GM18517 (cell line): Measurements from ENCODE around the gene PANX2.
A peak's percentile ranks its signal among the peaks of the same experiment; 100 is the strongest.
"Not testable (repeated sequence)": the region's sequence is repeated elsewhere in the genome, so short reads cannot be mapped to it uniquely, and the experiment has no call there.

Experiments used
- ATAC-seq: cut with Tn5 transposase; IDR thresholded peaks from one replicate; pipeline ENCODE4 v1.9.1; 2021; ENCODE audit warnings: mild to moderate bottlenecking, moderate library complexity; ENCODE audit not compliant: unreplicated experiment

PANX2 gene

DNA sequence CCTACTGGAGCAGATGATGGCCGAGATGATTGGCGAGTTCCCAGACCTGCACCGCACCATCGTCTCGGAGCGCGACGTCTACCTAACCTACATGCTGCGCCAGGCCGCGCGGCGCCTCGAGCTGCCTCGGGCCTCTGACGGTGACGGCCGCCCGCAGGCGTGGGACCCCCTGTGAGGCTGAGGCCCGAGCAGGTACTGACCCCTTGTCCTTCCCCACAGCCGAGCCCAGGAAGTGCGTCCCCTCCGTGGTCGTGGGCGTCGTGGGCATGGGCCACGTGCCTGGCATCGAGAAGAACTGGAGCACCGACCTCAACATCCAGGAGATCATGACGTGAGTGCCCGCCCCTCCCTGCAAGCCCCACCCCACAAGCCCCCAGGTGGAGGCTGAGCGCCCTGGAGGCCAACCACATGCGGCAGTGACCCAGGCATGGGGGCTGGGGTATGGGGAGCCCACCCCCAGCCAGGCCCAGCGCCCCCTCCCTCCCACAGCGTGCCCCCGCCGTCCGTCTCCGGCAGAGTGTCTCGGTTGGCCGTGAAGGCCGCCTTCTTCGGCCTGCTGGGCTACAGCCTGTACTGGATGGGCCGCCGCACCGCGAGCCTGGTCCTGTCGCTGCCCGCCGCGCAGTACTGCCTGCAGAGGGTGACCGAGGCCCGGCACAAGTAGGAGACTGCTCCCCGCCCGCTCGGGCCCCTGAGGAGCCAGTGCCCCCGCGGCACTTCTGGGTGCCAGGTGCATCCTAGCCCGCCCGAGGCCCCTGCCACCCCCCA is 27.5 kb downstream of the PANX2 start:
- ATAC-seq: no peak

DNA sequence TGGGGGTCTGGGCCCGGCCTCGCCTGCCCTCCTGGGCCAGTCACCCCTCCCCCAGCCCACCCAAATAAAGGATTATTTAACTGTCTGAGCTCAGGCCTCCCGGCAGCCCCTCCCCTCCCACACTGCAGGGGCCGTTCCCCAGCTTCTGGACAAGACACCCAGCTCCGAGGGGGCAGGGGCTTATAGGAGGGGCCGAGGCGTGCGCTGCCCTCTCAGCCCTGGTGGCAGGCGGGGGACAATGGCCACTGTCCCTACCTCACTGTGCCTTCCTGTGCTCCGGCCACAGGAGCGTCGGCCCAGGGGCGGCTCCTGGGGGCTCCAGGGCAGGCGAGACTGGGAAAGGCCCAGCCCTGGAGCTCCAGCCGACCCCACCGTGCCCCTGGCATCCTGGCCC is 28.1 kb downstream of the PANX2 start:
- no peak for ATAC-seq

DNA sequence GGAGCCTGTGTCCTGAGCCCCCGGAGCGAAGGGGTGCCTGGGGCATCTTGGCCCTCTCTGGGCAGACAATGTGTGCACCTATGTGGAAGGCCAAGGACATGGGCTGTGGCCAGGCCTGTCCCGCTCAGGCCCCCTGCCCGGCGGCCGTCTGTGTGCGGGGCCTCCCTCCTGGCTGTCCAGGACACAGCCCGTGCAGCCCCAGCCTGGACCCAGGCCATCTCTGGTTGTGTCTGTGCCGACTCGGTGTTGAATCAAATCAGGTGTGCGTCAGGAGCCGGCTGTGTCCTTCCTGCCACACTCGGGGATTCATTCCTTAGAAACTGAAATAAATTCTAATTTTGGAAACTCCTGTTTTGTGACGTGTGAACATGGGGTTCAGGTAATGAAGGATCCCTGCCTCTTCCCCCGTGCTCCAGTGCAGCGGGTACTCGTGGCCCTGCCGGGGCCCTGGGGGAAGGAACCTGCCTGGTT is 28.8 kb downstream of the PANX2 start:
- ATAC-seq: no peak

DNA sequence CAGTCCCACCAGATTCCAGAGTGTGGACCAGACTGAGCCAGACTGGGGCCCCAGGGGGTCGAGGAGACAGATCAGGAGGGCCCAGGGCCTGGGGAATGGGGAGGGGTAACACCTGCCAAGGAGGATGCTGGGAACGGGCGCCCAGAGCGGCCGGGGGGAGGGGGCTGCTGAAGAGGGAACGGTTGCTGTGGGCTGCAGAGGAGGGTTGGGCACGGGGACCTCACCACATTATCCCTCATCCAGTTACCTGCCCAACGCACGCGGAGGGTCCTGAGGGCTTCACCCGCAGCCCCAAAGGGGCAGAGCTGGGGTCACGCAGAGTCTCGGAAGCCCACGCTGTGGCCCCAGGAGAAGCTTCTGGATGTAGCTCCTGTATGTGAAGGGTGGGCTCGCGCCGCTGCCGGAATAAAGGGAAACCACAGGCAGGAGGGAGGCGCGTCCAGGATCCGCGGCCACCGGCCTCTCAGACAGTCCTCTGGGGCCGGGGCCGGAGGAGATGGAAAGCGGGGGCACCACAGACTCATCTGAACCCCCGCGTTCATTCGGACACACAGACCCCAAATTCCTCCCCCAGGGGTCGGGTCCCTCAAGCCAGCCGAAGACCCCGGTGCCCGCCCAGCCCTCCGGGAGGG is 29.4 kb downstream of the PANX2 start:
- ATAC-seq: no peak

DNA sequence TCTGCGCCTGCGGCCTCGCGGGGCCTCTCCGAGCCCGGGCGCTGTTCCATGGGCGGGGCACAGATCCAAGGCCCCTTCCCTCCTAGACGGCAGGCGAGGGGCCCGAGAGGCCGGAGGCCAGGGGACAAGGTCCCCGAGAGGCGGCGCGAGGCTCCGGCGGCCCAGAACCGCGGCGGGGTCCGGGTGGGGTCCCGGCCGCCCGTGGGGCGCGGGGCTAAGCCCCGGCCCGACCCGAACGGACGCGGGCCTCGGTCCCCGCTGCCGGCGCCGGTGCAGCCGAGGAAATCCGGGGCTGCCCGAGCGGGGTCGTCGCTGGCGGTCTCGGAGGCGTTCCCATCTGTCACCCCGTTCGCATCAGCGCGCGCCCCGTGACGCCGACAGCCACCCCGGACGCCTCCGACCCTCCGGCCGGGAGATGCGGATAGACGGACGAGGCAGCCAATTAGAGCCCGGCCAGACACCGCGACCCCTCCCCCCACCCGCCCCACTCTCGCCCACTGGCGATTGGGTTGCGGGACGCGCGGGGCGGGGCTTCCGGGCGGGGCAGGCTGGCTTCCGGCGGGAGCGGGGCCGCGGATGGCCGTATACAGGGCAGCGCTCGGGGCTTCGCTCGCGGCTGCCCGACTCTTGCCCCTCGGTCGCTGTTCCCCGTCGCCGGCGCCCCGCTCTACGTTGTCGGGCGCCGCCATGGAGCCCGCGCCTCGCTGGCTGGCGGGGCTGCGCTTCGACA is 30.1 kb downstream of the PANX2 start, which contains the start of gene SELENOO:
Gene SELENOO, plus strand, starts transcription at position 551 of the 730 bp plus-strand sequence. Its CDS starts 26 bp downstream, at position 577.
- ATAC-seq: peak; percentile 63

DNA sequence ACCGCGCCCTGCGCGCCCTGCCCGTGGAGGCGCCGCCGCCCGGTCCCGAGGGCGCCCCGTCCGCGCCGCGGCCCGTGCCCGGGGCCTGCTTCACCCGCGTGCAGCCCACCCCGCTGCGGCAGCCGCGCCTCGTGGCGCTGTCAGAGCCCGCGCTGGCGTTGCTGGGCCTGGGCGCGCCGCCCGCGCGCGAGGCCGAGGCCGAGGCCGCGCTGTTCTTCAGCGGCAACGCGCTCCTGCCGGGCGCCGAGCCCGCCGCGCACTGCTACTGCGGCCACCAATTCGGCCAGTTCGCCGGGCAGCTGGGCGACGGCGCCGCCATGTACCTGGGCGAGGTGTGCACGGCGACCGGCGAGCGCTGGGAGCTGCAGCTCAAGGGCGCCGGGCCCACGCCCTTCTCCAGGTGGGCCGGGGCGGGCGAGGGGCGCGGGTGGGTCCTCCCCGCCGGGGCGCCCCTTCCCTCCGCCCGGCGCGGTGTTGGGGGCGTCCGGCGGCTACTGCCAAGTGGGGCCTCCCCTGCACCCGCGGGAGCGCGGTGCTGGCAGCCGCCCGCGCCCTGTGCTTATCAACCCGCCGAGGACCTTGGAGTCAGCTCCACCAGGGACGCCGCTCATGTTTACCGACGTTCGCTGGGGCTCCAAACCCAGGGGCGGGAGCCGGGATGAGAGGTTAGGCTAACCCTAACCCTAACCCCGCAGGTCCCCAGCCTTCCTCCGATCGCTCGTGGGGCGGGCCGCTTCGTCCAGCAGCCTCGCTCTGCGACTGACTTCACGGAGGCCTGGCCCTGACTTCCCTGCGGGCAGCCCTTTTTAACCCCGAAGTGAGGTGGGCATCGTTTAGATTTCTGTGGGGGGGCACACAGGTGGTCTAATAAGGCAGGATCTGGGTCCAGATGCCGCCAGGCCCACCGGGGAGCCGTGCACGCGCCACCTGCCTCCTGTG is 30.9 kb downstream of the PANX2 start:
- peak; percentile 24 for ATAC-seq

DNA sequence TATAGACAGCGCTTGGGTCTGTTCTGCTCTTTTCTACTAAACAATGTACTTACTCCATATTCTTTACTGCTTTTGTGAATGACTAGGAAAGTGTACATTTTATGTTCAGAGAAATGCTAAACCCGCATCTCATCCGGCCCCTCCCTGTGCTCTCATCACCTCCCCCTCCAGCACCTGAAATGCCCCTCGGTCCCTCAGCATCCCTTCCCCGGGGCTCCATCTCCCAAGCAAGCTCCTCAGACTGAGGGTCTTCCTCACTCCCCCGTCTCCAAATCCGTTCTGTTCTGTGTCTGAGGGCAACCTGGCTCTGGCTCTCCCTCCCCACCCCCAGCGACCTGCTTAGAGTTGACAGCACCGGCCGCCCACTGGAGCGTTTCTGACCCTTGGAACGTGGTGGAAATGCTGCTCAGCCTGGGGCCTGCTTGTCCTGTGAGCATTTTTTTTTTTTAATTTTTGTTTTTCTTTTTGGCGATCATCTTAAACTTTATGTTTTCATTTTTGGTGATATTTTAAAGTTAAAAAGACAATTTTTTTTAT is 31.7 kb downstream of the PANX2 start:
- ATAC-seq: no peak

DNA sequence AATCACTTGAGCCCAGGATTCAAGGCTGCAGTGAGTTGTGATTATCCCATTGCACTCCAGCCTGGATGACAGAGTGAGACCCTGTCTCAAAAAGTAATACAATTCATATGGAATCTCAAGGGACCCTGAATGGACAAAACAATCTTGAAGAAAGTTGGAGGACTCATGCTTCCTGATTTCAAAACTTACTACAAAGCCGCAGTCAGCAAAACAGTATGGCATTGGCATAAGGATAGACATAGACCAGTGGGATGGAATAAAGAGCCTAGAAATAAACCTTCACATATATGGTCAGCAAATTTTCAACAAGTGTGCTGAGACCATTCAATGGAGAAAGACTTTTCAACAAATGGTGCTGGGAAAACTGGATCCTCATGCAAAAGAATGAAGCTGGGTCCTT is 32.8 kb downstream of the PANX2 start:
- no peak for ATAC-seq

DNA sequence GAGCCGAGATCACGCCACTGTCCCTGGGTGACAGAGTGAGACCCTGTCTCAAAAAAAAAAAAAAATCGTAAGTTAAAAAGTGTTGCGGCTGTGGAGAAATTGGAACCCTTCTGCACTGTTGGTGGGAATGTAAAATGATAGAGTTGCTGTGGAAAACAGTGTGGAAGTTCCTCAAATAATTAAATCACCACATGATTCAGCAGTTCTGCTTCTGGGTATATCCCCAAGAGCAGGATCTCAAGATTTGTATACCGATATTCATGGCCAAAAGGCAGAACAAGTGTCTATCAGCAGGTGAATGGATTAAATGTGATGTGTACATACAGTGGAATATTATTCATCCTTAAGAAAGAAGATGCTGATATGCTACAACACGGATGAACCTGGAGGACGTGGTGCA is 34.0 kb downstream of the PANX2 start:
- ATAC-seq: no peak

DNA sequence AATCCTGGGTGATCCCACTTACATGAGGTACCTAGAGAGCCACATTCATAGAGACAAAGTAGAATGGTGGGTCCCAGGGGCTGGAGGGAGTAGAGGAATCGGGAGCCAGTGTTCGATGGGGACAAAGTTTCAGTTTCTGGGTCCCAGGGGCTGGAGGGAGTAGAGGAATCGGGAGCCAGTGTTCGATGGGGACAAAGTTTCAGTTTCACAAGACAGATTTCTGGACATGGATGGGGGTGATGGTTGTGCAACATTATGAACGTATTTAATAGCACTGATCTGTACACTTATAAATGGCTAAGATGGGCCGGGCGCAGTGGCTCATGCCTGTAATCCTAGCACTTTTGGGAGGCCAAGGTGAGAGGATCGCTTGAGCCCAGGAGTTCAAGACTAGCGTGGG is 34.5 kb downstream of the PANX2 start:
- ATAC-seq: not testable (repeated sequence)

DNA sequence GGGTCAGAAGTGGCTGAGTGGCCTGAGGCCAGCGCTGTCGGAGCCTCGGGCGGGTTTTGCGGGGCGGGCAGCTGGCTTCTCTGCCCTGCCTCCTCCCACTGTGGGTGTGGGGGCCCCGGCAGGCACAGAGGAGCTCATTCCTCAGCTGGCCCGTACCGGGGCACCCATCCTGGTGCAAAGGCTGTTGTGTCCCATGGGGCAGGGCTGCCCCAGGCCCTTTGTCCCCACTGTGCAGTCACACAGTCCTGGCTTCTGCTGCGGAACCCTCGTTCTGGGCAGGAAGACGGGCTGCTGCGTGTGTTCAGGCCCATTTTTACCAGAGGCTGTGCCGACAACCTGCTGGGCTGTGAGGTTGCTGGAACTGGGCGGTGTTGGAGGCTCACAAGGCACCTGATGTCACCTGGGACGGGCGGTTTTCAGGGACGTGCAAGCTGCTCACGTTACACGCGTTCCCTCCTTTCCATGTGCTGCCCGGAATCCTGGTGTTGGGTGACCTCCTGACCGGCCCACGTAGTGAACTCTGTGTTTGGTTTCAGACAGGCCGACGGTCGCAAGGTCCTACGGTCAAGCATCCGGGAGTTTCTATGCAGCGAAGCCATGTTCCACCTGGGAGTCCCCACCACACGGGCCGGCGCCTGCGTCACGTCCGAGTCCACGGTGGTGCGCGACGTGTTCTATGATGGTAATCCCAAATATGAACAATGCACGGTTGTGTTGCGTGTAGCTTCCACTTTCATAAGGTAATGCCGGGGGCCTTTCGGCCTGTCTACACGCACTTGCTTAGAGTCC is 35.4 kb downstream of the PANX2 start:
- no peak for ATAC-seq

DNA sequence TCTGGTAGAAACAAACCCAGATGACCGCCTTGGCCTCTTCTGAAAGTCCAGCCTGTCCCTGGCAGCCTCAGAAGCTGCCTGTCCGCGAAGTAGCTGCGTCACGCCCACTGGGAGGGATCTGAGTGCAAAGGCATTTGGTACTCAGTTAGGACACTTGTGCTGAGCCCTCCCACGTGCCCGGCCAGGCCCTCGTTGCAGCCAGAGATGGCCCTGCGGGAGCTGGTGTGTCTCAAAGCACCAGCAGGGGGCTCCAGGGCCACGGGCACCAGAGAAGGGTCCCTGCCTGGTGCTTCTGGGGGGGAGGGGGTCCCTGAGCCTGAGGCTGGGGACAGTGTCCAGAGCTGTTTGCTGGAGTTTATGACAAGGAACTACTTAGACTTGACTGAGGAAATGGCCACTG is 36.1 kb downstream of the PANX2 start:
- ATAC-seq: no peak

DNA sequence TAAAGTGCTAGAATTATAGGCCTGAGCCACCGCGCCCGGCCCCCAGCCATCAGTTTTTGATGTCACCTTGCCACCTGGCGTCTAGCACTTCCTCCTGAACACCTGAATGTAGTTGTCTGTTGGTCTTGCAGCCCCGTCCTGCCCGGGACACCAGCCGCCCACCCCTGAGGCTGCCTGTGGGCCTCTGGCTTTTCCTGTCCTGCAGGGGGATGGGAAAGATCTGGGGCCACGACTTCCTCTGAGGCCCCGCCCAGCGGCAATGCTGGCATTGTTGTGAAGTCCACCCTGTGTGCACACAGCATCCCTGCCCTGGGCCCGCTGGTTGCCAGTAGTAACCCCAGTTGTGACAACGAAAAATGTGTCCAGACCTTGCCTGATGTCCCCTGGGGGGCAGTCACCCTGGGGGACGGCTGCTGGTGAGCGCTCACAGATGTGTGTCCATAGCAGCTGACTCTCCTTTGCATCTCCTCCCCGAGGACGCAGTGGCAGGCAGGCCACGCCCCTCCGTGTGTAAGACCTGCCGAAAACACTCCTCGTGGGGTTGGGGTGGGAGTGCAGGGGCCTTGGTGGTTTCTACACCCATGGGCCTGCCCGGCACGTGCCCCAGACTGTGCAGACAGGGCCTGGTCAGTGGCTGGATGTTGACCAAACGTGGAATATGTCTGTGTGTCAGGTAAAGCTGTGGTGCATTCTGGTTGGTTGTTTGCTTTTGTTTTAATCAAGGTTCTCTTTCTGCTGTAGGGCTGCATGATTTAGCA is 37.0 kb downstream of the PANX2 start:
- no peak for ATAC-seq

DNA sequence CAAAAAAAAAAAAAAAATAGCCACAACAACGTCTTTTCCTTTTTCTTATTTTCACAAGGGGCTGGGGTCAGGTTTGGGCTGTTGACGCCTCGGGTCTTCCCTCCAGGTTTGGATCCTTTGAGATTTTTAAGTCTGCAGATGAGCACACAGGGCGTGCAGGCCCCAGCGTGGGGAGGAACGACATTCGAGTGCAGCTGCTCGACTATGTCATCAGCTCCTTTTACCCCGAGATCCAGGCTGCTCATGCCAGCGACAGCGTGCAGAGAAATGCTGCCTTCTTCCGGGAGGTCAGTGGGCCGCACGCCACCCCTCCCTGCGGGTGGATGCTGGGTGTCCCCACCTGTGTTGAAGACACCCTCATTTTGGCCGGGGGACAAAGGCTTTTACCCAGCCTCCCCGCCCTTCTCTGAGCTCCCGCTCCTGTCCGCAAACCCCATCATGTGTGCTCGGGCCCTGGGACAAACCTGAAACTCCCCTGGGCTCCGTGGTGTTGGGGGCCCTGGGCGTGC is 38.0 kb downstream of the PANX2 start:
- ATAC-seq: no peak

DNA sequence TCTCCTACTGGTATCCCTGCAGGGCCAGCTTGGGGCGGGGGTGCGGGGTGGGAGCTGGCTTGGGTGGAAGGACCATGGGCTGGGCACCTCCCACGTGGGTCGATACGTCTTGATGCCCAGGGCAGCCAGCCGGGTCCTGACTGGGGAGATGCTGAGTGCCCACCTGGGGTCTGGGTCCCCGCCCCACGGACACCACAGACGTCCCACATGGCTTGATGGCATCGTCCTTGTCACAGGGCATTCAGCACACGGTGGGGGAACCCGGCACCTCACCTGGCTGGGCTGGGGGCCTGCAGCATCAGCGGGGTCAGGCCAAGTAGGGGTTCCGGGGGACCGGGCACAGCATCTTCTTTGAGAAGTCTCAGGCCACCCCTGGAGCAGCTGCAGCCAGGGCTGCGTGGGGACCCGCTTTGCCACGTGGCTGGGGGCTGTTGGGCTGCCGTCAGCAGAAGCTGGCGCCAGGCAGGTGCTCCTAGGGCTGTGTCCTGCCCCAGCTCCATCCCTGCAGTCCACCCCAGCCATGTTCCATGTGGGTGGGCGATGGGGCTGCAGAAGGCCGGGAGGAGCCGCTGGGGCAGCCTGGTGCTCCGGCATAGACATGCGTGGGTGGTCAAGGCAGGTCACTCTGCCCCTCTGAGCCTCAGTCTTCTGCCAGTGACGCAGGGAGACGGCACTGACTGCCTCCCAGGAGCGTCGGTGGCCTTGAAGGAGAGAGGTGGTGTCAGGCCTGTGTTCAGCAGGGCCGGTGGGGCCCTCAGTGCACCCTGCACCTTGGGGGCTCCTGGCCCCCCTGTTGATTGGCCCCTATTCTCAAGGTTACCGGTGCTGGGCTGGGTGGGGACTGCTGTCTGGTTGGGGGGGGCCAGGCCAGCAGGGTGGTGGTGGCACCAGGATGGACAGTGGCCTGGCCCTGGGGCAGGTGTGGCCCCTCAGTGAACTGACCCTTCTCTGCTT is 38.7 kb downstream of the PANX2 start:
- no peak for ATAC-seq

DNA sequence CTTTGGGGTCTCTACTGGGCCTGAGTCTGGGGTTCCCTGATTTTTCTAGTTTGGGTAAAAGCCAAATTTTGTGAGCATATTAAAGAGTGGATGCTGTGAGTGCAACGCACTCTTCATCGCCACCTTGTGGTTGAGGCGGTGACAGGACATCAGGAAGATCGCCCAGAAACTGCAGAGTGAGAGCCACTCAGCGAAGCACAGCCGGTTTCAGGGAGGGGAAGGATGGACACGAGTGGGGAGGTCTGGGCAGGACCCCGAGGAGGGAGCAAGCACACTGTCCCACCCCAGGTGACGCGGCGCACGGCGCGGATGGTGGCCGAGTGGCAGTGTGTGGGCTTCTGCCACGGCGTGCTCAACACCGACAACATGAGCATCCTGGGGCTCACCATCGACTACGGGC is 39.4 kb downstream of the PANX2 start:
- ATAC-seq: no peak

DNA sequence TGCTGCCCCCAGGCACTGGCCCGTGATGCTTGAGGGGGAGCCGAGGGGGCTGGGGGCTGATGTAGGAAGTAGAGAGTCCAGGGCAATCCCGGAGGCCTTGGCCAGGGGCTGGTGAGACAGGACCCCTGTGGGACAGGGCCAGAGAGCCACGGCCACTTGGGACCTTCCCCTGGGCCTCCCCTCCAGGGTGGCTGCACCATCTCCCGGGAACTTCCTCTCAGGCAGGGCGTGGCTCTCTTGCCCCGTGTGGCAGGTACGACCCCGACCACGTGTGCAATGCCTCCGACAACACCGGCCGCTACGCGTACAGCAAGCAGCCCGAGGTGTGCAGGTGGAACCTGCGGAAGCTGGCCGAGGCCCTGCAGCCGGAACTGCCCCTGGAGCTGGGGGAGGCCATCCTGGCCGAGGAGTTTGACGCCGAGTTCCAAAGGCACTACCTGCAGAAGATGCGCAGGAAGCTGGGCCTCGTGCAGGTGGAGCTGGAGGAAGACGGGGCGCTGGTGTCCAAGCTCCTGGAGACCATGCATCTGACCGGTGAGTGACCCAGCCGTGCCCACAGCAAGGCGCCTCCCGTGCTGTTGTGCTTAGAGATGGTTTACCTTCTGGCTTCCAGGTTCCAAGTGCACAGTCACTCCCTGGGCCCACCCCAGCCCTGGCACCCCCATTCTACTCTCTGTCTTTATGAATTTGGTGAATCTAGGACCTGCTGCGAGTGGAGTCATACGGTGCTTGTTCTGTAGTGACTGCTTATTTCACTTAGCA is 40.0 kb downstream of the PANX2 start:
- ATAC-seq: no peak
